Stimulated activated naive CD4-positive, alpha-beta T cell (primary cell): ENCODE results near the gene SLC22A12.

Source experiments
- DNase-seq, 6 experiments: peaks; one replicate each; lab custom pipeline; 2025; lab: John Stamatoyannopoulos, UW

SLC22A12 gene

DNA sequence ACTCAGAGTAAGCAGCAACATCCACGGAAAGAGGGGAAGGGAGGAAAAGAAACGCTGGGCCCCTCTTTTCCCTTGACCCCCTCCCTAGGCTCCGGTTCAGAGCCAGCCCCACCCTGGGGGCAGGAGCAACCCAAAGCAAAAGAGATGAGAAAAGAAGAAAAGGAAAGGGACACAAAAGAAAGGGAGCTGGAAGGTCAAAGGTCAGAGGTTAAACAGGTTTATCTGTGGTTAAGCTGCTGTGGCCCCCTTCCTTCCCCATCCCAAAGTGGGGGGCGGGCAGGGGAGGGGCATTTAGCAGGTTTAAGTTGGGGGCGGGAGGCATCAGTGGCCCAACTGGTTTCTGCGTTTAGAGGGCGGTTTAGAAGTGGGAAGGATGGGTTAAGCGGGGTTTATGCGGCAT is 35.6 kb downstream of the SLC22A12 start:
- DNase-seq: no peak

GRCh38 chr11:64627371-64627770 is 36.4 kb downstream of the SLC22A12 start:
- DNase-seq: no peak

- DNase-seq: no peak
Observed at GRCh38 chr11:64628596-64628995, 37.6 kb downstream of the SLC22A12 start.

- DNase-seq: no peak
Observed at GRCh38 chr11:64629103-64629502, 38.1 kb downstream of the SLC22A12 start.

DNA sequence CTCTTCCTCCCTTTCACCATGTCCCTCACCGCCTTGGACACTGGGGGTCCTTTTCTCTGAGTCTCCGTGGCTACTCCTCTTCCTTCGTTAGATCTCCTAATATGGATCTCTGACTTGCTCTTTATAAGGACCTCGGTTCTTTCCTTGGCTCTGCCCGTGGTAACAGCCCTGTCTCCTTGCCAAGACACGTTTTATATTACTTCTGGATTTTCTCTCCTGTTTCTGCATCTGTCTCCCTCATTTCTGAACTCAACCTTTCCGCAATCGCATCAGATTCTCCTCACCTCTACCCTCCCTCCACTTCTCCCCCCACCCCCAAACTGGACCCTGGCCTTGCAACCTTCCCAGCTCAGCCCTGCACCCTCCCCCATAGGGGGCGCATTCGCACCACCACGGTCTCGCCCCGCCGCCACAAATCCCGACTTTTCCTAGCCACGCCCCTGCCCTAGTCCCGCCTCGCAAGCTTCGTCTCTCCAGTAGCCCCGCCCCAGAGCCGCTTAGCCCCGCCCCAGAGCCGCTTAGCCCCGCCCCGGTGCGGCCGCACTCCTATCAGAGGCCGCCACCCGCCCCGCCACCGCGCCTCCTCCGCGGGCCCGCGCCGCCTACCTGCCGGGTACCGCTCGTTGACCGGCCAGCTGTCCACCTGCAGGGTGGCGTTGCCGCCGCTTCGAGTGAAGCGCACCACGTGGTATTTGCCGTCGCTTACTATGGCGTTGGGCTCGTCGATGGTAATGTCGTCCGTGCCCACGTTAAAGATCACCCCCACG is 39.0 kb downstream of the SLC22A12 start:
- no peak for DNase-seq

- no peak for DNase-seq
Observed at GRCh38 chr11:64631675-64632074, 40.7 kb downstream of the SLC22A12 start.

- DNase-seq: no peak
Observed at GRCh38 chr11:64632237-64632636, 41.2 kb downstream of the SLC22A12 start.

GRCh38 chr11:64632654-64633053 is 41.6 kb downstream of the SLC22A12 start:
- no peak for DNase-seq

DNA sequence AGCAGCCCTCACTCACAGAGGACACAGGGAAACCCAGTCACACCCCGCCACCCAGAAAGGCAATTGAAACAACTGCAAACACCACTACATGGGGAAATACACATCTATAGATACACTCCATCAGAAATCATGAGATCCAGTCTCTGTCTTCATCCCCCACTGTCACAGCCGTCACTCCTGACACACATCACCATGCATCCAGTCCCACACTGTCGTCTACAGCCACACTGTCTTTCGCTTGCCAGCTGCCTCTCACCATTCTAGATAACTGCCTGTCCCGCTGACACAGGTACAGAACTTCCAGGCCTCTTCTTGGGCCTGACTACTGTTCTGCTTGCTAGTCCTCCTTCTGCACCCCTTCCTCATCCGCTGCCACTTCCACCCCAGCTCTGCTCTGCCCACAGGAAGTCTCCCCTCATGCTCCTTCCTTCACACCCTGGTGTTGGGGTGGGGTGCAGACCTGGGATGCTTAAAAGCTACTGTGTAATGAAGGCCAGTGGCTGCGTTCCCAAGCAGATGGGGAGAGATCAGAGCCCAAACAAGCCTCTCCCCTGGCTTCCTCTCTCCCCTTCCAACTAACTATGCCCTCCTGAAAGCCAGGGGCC is 42.6 kb downstream of the SLC22A12 start:
- DNase-seq: peak in 1 of 6 experiments; percentile 6

GRCh38 chr11:64637334-64638017 is 46.5 kb downstream of the SLC22A12 start:
- DNase-seq: no peak

- no peak for DNase-seq
Observed at GRCh38 chr11:64638018-64638665, 47.1 kb downstream of the SLC22A12 start.

DNA sequence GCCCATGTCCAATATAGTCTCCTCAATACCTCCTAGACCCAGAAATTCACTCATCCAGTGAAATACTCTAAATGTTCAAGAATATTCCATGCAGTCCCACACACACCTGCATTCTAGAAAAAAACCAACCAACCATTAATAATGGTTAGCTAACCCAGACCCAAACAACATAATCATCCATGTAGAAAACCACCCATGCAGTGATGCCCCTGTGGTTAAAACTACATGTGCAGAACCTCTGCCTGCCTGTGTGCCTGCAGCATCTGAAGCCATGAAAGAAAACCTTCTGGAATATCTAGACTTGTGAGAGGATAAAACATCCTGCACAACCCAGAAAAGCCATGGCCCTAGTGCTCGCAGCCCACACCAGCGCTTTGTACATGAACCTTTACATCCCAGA is 47.8 kb downstream of the SLC22A12 start:
- no peak for DNase-seq

GRCh38 chr11:64639885-64640284 is 48.9 kb downstream of the SLC22A12 start:
- no peak for DNase-seq

GRCh38 chr11:64641596-64642417 is 50.8 kb downstream of the SLC22A12 start:
- peak in 1 of 6 experiments; percentile 17 for DNase-seq

DNA sequence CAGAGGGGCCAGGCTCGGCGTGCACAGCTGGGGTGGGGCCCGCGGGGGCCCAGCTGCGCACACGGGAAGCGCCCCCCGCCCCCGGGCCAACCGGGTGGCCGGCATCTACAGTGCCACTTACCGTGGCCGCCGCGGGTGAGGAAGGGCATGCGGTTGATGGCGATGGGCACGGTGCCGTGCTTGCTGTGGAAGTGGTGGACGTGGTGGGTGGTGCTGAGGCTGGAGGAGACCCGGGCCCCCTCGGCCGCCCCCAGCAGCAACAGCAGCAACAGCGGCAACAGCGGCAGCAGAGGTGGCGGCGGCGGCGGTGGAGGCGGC is 51.4 kb downstream of the SLC22A12 start:
- DNase-seq: no peak

GRCh38 chr11:64642871-64643255 is 51.8 kb downstream of the SLC22A12 start:
- no peak for DNase-seq

DNA sequence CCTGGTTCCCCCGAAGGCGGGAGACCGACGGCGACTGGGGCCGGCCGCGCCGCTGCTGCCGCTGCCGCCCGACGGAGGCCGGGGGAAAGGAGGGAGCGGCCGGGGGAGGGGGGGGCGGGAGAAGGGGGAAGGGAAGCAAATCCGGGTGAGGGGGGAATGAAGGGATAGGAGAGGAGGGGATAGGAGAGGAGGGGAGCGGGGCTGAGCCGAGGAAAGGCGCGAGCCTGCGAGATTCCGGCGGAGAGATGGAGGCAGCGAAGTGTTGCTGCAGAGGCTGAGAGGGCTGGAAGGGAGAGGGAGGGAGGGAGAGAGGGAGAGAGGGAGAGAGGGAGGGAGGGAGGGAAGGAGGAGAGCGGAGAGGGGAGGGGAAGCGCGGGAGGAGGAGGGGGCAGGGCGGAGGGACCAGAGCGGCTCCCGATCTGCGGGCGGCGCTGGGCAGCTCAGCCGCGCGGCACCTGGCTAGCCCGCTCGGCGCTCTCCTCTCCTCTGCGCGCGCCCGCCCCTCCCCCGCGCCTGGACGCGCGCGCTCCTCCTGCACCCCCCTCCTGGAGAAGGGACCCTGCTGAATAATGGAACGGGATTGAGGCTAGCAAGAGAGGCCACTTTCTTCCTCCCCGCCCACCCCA is 52.3 kb downstream of the SLC22A12 start:
- no peak for DNase-seq

DNA sequence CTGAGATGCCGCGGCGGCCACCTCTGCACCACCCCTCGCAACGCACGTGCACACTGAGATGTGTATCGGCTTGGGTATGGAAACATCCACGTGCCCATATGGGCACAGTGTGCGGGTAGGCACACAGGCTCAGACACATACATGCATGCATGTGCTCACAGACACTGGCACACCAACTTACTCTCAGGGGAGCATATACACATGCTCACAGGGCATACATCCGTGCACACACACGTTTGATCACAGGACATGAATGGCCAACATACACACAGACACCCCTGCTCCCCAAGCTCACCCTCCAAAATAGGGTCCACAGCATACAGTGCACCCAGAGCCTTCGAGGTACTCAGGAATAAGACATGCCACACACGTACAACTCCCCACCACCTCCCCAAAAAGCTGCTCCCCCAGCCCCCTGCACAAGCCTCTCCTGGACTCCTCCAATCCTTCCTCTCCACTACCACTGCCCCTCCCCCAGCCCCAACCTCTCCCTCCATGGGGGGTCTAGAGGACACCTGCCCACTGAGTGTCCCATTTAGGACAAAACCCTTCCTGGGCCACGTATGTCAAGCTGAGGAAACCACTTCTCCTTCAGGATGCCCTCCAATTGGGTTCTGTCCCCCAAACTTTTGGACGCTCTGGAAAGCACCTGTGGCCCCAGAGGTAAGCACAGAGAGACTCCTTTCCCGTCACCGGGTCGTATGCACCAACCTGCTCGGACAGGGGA is 53.1 kb downstream of the SLC22A12 start:
- no peak for DNase-seq

DNA sequence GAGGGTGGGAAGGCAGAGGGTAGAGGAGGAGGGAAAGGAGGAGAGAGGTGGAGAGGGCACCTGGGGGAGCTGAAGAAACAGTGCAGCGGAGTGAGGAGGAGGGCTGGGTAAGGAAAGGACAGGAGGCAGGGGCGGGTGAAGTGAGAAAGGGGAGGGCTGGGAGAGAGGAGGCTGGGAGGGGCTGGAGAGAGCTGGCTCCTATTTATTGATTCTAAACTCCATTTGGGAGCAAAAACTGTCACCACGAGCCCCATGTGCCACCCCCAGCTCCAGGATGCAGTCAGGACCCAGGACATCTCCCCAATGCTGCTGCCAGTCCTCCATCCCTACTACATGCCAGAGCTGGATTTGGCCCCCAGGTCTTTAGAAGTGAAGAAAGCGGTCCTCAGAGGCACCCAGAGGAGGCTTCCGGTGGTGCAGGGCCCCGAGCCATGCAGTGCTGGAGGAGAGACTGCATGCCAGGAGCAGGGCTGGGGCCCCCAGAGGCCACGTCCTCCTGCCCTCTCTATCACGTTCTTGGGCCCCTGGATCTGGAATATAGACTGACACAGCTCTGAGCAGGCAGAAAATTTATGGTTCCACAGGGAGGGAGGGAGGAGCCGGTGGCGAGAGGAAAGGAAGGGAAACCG is 53.7 kb downstream of the SLC22A12 start:
- no peak for DNase-seq

DNA sequence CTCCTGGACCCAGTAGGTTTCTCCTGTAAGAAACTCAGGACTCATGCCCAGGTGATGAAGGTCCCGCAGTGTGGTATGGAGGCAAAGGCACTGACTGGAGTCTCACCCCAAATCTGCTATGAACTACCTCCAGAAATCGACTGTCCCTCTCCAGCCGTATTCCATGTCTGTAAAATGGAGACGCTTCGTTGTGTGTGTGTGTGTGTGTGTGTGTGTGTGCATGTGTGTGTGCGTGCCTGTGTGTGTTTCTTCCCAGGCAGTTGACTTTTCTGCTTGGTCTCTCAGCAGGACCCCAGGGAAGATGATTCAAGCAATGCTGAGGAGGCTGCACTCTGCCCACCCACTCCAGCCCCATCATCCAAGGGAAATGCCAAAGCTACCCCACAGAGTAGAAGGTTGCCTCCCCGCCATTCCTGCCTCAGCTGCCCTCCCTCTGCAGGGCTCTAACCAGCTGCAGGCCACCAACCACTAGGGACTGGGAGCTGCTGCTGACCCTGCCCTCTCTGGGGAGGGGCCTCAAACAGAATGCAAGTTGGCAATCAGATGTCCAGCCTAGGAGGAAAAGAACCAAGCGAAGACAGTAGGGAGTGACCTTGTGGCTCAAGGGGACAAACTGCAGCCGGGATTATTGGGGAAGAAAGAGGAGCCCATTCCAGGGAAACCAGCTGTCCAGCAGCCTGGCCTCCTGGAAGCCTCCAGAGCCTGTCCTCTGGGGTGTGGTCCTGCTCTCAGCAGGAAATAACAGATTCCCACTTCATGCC is 56.2 kb downstream of the SLC22A12 start:
- DNase-seq: no peak
